ENCODE measurements around the gene FAM181A.

GRCh38 chr14:93923626-93924025, 3.5 kb upstream of the FAM181A start:
- TF ChIP-seq, protein P1, sequence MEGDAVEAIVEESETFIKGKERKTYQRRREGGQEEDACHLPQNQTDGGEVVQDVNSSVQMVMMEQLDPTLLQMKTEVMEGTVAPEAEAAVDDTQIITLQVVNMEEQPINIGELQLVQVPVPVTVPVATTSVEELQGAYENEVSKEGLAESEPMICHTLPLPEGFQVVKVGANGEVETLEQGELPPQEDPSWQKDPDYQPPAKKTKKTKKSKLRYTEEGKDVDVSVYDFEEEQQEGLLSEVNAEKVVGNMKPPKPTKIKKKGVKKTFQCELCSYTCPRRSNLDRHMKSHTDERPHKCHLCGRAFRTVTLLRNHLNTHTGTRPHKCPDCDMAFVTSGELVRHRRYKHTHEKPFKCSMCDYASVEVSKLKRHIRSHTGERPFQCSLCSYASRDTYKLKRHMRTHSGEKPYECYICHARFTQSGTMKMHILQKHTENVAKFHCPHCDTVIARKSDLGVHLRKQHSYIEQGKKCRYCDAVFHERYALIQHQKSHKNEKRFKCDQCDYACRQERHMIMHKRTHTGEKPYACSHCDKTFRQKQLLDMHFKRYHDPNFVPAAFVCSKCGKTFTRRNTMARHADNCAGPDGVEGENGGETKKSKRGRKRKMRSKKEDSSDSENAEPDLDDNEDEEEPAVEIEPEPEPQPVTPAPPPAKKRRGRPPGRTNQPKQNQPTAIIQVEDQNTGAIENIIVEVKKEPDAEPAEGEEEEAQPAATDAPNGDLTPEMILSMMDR (conservative IDR thresholded peaks at IDR 0.05; ENCODE audit: low read depth, low read length) = no peak
- TF ChIP-seq EZH2 (IDR thresholded peaks at IDR 0.05; ENCODE audit: low read length, unreplicated experiment) = no peak
- no peak for TF ChIP-seq EZH2phosphoT487 (IDR thresholded peaks at IDR 0.05; ENCODE audit: borderline replicate concordance, low read length)
